SK-N-SH (cell line): ENCODE measurements around the gene SLC66A1. TPM values are rescaled to one million over a fixed set of nuclear protein-coding genes. Genes with fewer than 3 reads are reported as not detected.

Experiments
- CHD2 ChIP-seq: fragments of 150-350 bp; IDR thresholded peaks from 2 replicates; pipeline ENCODE4 v1.6.1; 2018; ENCODE audit warnings: low read length; ENCODE audit not compliant: partially characterized antibody
- FOSL2 ChIP-seq: IDR thresholded peaks from 2 replicates; pipeline ENCODE4 v1.4.0; 2012; ENCODE audit warnings: low read depth, mild to moderate bottlenecking, moderate library complexity, borderline replicate concordance
- FOXJ3 ChIP-seq: sonication (generic); formaldehyde crosslinking; IDR thresholded peaks from 2 replicates; pipeline ENCODE4 v1.5.1; 2020; ENCODE audit warnings: mild to moderate bottlenecking, missing genetic modification reagents
- IRF3 ChIP-seq: fragments of 150-350 bp; IDR thresholded peaks from 2 replicates; pipeline ENCODE4 v1.6.1; 2016; ENCODE audit warnings: mild to moderate bottlenecking, low read depth, low read length
- JUND ChIP-seq: IDR thresholded peaks from 2 replicates; pipeline ENCODE4 v1.4.0; 2012
- POLR2AphosphoS5 ChIP-seq: IDR thresholded peaks from 2 replicates; pipeline ENCODE4 v1.6.1; 2012; ENCODE audit warnings: low read depth, low read length
- RAD21 ChIP-seq: IDR thresholded peaks from 2 replicates; pipeline ENCODE4 v1.6.1; 2012; ENCODE audit warnings: mild to moderate bottlenecking, low read length
- RCOR1 ChIP-seq: fragments of 150-350 bp; IDR thresholded peaks from 2 replicates; pipeline ENCODE4 v1.6.1; 2017; ENCODE audit warnings: antibody characterized with exemption, low read length
- RXRA ChIP-seq: IDR thresholded peaks from 2 replicates; pipeline ENCODE4 v1.4.0; 2012; ENCODE audit warnings: low read depth, mild to moderate bottlenecking, borderline replicate concordance
- SMC3 ChIP-seq: IDR thresholded peaks from 2 replicates; pipeline ENCODE4 v1.6.1; 2012; ENCODE audit warnings: low read depth, low read length, improper control_type of control experiment
- TAF1 ChIP-seq: IDR thresholded peaks from 2 replicates; pipeline ENCODE4 v1.6.1; 2012; ENCODE audit warnings: low read depth, mild to moderate bottlenecking, low read length, moderate library complexity, borderline replicate concordance
- YY1 ChIP-seq: IDR thresholded peaks from 2 replicates; pipeline ENCODE4 v1.4.0; 2012; ENCODE audit warnings: low read depth, mild to moderate bottlenecking
- polyA plus RNA-seq, 3 experiments: library from polyadenylated mRNA; depleted of rRNA; stranded (reverse); fragments of >200 nt; gene quantifications; 2 replicates each; pipeline ENCODE4 v1.2.3, GENCODE V29; 2012
- TF ChIP-seq, protein P1 (sequence below): IDR thresholded peaks from 2 replicates; pipeline ENCODE4 v1.4.0; 2012; ENCODE audit warnings: low read depth
- TF ChIP-seq, protein P2 (sequence below): IDR thresholded peaks from 2 replicates; pipeline ENCODE4 v1.4.0; 2012; ENCODE audit warnings: low read depth, borderline replicate concordance
- TF ChIP-seq, protein P3 (sequence below): IDR thresholded peaks from 2 replicates; pipeline ENCODE4 v1.6.1; 2012; ENCODE audit warnings: mild to moderate bottlenecking, low read depth, low read length, moderate library complexity
- TF ChIP-seq, protein P4 (sequence below): fragments of 200-600 bp; sonication (generic); IDR thresholded peaks from 2 replicates; pipeline ENCODE4 v1.6.1; 2017; ENCODE audit warnings: antibody characterized with exemption, mild to moderate bottlenecking, moderate library complexity
- TF ChIP-seq, protein P5 (sequence below): IDR thresholded peaks from 2 replicates; pipeline ENCODE4; 2012

Gene SLC66A1
- polyA plus RNA-seq, 1 of the 3 experiments (the other 2 are of a cell fraction): 16.9 TPM

GRCh38 chr1:19368964-19369363, 56.8 kb downstream of the SLC66A1 start (continued):
- TF ChIP-seq POLR2AphosphoS5 (no peak), JUND (no peak), FOXJ3 (CRISPR knock-in tag) (no peak), FOSL2 (no peak), RCOR1 (no peak; the same call in 1 of the 2 replicates), RXRA (no peak), YY1 (no peak), TAF1 (no peak), CHD2 (no peak), RAD21 (0 out of 2 replicates have a peak, but pooled peaks have one; percentile 5), IRF3 (no peak), SMC3 (no peak)
- TF ChIP-seq, protein P1, sequence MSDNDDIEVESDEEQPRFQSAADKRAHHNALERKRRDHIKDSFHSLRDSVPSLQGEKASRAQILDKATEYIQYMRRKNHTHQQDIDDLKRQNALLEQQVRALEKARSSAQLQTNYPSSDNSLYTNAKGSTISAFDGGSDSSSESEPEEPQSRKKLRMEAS: no peak
- TF ChIP-seq, protein P2, sequence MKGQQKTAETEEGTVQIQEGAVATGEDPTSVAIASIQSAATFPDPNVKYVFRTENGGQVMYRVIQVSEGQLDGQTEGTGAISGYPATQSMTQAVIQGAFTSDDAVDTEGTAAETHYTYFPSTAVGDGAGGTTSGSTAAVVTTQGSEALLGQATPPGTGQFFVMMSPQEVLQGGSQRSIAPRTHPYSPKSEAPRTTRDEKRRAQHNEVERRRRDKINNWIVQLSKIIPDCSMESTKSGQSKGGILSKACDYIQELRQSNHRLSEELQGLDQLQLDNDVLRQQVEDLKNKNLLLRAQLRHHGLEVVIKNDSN: no peak
- TF ChIP-seq, protein P3, sequence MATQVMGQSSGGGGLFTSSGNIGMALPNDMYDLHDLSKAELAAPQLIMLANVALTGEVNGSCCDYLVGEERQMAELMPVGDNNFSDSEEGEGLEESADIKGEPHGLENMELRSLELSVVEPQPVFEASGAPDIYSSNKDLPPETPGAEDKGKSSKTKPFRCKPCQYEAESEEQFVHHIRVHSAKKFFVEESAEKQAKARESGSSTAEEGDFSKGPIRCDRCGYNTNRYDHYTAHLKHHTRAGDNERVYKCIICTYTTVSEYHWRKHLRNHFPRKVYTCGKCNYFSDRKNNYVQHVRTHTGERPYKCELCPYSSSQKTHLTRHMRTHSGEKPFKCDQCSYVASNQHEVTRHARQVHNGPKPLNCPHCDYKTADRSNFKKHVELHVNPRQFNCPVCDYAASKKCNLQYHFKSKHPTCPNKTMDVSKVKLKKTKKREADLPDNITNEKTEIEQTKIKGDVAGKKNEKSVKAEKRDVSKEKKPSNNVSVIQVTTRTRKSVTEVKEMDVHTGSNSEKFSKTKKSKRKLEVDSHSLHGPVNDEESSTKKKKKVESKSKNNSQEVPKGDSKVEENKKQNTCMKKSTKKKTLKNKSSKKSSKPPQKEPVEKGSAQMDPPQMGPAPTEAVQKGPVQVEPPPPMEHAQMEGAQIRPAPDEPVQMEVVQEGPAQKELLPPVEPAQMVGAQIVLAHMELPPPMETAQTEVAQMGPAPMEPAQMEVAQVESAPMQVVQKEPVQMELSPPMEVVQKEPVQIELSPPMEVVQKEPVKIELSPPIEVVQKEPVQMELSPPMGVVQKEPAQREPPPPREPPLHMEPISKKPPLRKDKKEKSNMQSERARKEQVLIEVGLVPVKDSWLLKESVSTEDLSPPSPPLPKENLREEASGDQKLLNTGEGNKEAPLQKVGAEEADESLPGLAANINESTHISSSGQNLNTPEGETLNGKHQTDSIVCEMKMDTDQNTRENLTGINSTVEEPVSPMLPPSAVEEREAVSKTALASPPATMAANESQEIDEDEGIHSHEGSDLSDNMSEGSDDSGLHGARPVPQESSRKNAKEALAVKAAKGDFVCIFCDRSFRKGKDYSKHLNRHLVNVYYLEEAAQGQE: no peak
- TF ChIP-seq, protein P4, sequence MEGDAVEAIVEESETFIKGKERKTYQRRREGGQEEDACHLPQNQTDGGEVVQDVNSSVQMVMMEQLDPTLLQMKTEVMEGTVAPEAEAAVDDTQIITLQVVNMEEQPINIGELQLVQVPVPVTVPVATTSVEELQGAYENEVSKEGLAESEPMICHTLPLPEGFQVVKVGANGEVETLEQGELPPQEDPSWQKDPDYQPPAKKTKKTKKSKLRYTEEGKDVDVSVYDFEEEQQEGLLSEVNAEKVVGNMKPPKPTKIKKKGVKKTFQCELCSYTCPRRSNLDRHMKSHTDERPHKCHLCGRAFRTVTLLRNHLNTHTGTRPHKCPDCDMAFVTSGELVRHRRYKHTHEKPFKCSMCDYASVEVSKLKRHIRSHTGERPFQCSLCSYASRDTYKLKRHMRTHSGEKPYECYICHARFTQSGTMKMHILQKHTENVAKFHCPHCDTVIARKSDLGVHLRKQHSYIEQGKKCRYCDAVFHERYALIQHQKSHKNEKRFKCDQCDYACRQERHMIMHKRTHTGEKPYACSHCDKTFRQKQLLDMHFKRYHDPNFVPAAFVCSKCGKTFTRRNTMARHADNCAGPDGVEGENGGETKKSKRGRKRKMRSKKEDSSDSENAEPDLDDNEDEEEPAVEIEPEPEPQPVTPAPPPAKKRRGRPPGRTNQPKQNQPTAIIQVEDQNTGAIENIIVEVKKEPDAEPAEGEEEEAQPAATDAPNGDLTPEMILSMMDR: no peak
- TF ChIP-seq, protein P5, sequence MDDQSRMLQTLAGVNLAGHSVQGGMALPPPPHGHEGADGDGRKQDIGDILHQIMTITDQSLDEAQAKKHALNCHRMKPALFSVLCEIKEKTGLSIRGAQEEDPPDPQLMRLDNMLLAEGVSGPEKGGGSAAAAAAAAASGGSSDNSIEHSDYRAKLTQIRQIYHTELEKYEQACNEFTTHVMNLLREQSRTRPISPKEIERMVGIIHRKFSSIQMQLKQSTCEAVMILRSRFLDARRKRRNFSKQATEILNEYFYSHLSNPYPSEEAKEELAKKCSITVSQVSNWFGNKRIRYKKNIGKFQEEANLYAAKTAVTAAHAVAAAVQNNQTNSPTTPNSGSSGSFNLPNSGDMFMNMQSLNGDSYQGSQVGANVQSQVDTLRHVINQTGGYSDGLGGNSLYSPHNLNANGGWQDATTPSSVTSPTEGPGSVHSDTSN: no peak
